Neuronal stem cell (in vitro differentiated cells): ENCODE results near the gene HOMER3.

ENCODE experiments used
- DNase-seq: peaks from one replicate; pipeline ENCODE4 v3.0.0-alpha.2; 2013; ENCODE audit warnings: low spot score
- H2AFZ ChIP-seq: one replicate; pipeline ENCODE4 v1.6.1; 2013; ENCODE audit warnings: mild to moderate bottlenecking, low read length, inconsistent platforms
- H2AK5ac ChIP-seq: 2 replicates; pipeline ENCODE4 v1.6.1; 2013; ENCODE audit warnings: low read depth, mild to moderate bottlenecking, inconsistent platforms, low read length, moderate library complexity, mixed read lengths
- H2BK120ac ChIP-seq: 2 replicates; pipeline ENCODE4 v1.6.1; 2013; ENCODE audit warnings: low read depth, mild to moderate bottlenecking, inconsistent platforms, low read length, moderate library complexity, mixed read lengths
- H2BK12ac ChIP-seq: one replicate; pipeline ENCODE4 v1.6.1; 2013; ENCODE audit warnings: low read length, inconsistent platforms
- H2BK15ac ChIP-seq: 2 replicates; pipeline ENCODE4 v1.6.1; 2013; ENCODE audit warnings: mild to moderate bottlenecking, low read length, inconsistent platforms, mixed read lengths
- H2BK5ac ChIP-seq: one replicate; pipeline ENCODE4 v1.6.1; 2013; ENCODE audit warnings: inconsistent platforms, mild to moderate bottlenecking, low read length, moderate library complexity
- H3K14ac ChIP-seq: one replicate; pipeline ENCODE4 v1.6.1; 2013; ENCODE audit warnings: low read length, inconsistent platforms
- H3K18ac ChIP-seq: 2 replicates; pipeline ENCODE4 v1.6.1; 2013; ENCODE audit warnings: low read length, inconsistent platforms
- H3K23ac ChIP-seq: 2 replicates; pipeline ENCODE4 v1.6.1; 2013; ENCODE audit warnings: low read depth, mild to moderate bottlenecking, mixed read lengths, low read length, inconsistent platforms; ENCODE audit not compliant: poor library complexity
- H3K27ac ChIP-seq: replicated peaks from 3 replicates; pipeline ENCODE4 v1.5.1; 2013; ENCODE audit warnings: low read length, inconsistent platforms
- H3K27me3 ChIP-seq, 3 experiments: 2 replicates each; pipeline ENCODE4 v1.6.1; 2013; ENCODE audit warnings: low read length in 3 of 3, mild to moderate bottlenecking in 2 of 3, inconsistent platforms in 1 of 3, low read depth in 1 of 3, mixed read lengths in 1 of 3, moderate library complexity in 1 of 3; ENCODE audit not compliant: control insufficient read depth in 3 of 3, insufficient read depth in 3 of 3
- H3K36me3 ChIP-seq, 2 donors: replicated peaks in 1 of 2; 2 replicates each; pipeline ENCODE4 v1.6.1; 2013; ENCODE audit warnings: low read length in 2 of 2; ENCODE audit not compliant: control insufficient read depth in 2 of 2, insufficient read depth in 2 of 2
- H3K4ac ChIP-seq: 2 replicates; pipeline ENCODE4 v1.6.1; 2013; ENCODE audit warnings: inconsistent platforms, mild to moderate bottlenecking, low read length, moderate library complexity
- H3K4me1 ChIP-seq, 2 donors: 1 replicate in 1 of 2; 2 replicates in 1 of 2; pipeline ENCODE4 v1.6.1; 2013; ENCODE audit warnings: low read length in 2 of 2, low read depth in 1 of 2; ENCODE audit not compliant: control insufficient read depth in 2 of 2, insufficient read depth in 1 of 2
- H3K4me2 ChIP-seq: one replicate; pipeline ENCODE4 v1.6.1; 2013; ENCODE audit warnings: mild to moderate bottlenecking, low read length, inconsistent platforms; ENCODE audit not compliant: insufficient read depth, poor library complexity, severe bottlenecking
- H3K4me3 ChIP-seq, 2 donors: 2 replicates each; pipeline ENCODE4 v1.5.1; 2013; ENCODE audit warnings: low read length in 2 of 2, mild to moderate bottlenecking in 2 of 2, inconsistent platforms in 1 of 2, moderate library complexity in 1 of 2
- H3K79me1 ChIP-seq: one replicate; pipeline ENCODE4 v1.6.1; 2013; ENCODE audit warnings: low read depth, mild to moderate bottlenecking, inconsistent platforms, low read length, moderate library complexity
- H3K9ac ChIP-seq: one replicate; pipeline ENCODE4 v1.6.1; 2013; ENCODE audit warnings: mild to moderate bottlenecking, low read depth, low read length, inconsistent platforms; ENCODE audit not compliant: poor library complexity
- H3K9me3 ChIP-seq, 2 donors: replicated peaks in 1 of 2; 2 replicates each; pipeline versions ENCODE3 to v1.6.1; 2013; ENCODE audit warnings: low read length in 2 of 2, mild to moderate bottlenecking in 2 of 2, inconsistent platforms in 1 of 2, low read depth in 1 of 2, mixed read lengths in 1 of 2, moderate library complexity in 1 of 2; ENCODE audit not compliant: control insufficient read depth in 2 of 2, insufficient read depth in 1 of 2
- H4K8ac ChIP-seq: one replicate; pipeline ENCODE4 v1.6.1; 2013; ENCODE audit warnings: low read depth, mild to moderate bottlenecking, inconsistent platforms, low read length, moderate library complexity
- H4K91ac ChIP-seq: one replicate; pipeline ENCODE4 v1.6.1; 2013; ENCODE audit warnings: low read length, low read depth, mild to moderate bottlenecking, inconsistent platforms; ENCODE audit not compliant: poor library complexity
- WGBS, 2 donors: extraction: QIAGEN DNeasy Blood & Tissue Kit; methylation state at CpG; one replicate each; pipeline ENCODE4 v1.1.7; 2013; ENCODE audit warnings: missing lambda C conversion rate in 2 of 2, mixed read lengths in 1 of 2; ENCODE audit not compliant: insufficient read length in 2 of 2, insufficient replicate concordance in 1 of 2; ENCODE audit errors: extremely low coverage in 2 of 2; 5-methylcytosine and 5-hydroxymethylcytosine counted together

Gene HOMER3

DNA sequence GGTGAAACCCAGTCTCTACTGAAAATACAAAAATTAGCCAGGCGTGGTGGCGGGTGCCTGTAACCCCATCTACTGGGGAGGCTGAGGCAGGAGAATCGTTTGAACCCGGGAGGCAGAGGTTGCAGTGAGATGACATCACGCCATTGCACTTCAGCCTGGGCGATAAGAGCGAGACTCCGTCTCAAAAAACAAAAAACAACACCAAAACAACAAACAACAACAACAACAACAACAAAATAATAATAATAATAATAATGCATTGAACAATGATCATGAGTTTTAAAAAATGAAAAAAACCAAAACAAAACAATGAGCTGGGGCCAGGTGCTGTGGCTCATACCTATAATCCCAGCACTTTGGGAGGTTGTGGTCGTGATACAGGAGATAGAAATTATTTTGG lies 23.1 kb upstream of the HOMER3 start:
- Histone ChIP-seq H2BK5ac (no peak overlapping the region), H3K36me3 (no peaks in the 10 kb centered on the region), H3K4ac (no peak overlapping the region), H3K9ac (no peak overlapping the region), H3K18ac (no peak overlapping the region), H2BK15ac (no peak overlapping the region), H4K91ac (no peak overlapping the region), H2AFZ (no peak overlapping the region), H4K8ac (no peak overlapping the region), H3K4me1 (peaks cover 0 to 3% of the 10 kb centered on the region in 2 donors), H3K9me3 (peaks cover 3 to 4% of the 10 kb centered on the region in 2 donors), H3K4me3 (no peak overlapping the region), H2AK5ac (no peak overlapping the region), H2BK12ac (no peak overlapping the region), H3K14ac (no peak overlapping the region), H3K4me2 (no peak overlapping the region), H2BK120ac (no peak overlapping the region), H3K27ac (no peak overlapping the region), H3K27me3 (no peaks in the 10 kb centered on the region), H3K23ac (no peak overlapping the region), H3K79me1 (no peaks in the 10 kb centered on the region)
- no CpG with 5 or more reads among the region's 9 CpGs for WGBS, 2 donors
- no peak for DNase-seq

DNA sequence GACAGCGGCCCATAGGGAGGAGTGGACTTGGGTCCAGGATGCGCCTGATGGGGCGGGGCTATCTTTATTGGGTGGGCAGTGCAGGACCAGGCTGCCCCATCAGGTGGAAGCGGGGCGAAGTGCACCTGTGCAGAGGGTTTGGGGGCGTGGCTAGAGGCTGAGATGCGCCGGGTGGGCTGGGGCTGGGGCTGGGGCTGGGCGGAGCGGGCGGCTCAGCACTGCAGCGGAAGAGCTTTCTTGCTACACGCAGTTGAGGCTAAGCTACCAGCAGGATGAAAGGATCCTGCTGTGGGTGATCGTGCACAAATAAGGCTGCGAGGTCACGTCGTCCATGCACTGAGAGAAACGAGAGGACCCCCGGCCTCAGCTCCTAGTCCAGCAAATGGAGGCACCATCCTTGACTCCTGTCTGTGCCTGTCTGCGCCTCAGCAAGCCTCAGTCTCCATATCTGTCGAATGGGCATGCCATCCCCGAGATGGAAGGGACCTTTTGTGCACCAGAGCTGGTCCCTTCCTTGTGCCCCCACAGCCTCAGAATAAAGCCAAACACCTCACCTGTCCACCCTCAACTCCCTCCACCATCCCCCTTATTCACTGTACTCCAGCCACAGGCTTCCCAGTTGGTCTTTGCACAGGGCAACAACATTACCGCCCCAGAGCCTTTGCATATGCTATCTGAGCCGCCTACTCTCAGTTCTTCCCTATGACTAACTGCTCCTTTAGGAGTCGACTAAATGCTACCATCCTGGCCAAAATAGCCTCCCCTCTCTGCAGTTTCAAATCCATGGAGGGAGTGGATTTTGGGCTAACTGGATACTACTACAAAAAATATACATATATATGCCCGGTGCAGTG lies 21.0 kb upstream of the HOMER3 start:
- no peak overlapping the region for H3K23ac ChIP-seq
- no CpG with 5 or more reads among the region's 26 CpGs for WGBS, 2 donors
- no peak overlapping the region for H2AK5ac ChIP-seq
- no peak overlapping the region for H3K27ac ChIP-seq
- H2BK120ac ChIP-seq, result no peak overlapping the region
- peak overlapping the region; percentile 47 for H2AFZ ChIP-seq
- H4K91ac ChIP-seq, result no peak overlapping the region
- no peak overlapping the region for H4K8ac ChIP-seq
- H3K4me3 ChIP-seq, result no peak overlapping the region
- H3K27me3 ChIP-seq, result no peaks in the 10 kb centered on the region
- peak; percentile 29 for DNase-seq
- no peaks in the 10 kb centered on the region for H3K79me1 ChIP-seq
- peaks cover 0 to 3% of the 10 kb centered on the region in 2 donors for H3K4me1 ChIP-seq
- H3K9me3 ChIP-seq, result no peaks in the 10 kb centered on the region
- peak overlapping the region; percentile 34 for H3K4me2 ChIP-seq
- H3K4ac ChIP-seq, result no peak overlapping the region
- H3K36me3 ChIP-seq, result no peaks in the 10 kb centered on the region
- H3K14ac ChIP-seq, result no peak overlapping the region
- H3K9ac ChIP-seq, result no peak overlapping the region
- no peak overlapping the region for H2BK15ac ChIP-seq
- no peak overlapping the region for H2BK12ac ChIP-seq
- no peak overlapping the region for H2BK5ac ChIP-seq
- H3K18ac ChIP-seq, result no peak overlapping the region

DNA sequence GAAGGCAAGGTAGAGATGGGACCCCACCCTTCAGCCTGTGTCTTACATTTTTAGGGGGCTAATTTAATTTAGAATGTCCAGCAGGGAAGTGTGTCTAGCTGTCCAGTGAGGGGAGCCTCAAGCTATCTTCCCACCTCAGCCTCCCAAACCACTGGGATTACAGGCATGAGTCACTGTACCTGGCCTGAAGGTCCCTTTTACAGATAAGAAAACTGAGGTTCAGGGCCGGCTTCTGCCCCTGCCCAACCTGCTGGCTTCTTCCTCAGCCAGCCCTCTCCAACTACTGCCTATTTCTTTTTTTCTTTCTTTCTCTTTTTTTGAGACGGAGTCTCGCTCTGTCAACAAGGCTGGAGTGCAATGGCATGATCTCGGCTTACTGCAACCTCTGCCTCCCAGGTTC lies 19.4 kb upstream of the HOMER3 start:
- WGBS, 2 donors, result no CpG with 5 or more reads among the region's 4 CpGs
- Histone ChIP-seq H3K79me1 (no peaks in the 10 kb centered on the region), H2AFZ (no peak overlapping the region)

DNA sequence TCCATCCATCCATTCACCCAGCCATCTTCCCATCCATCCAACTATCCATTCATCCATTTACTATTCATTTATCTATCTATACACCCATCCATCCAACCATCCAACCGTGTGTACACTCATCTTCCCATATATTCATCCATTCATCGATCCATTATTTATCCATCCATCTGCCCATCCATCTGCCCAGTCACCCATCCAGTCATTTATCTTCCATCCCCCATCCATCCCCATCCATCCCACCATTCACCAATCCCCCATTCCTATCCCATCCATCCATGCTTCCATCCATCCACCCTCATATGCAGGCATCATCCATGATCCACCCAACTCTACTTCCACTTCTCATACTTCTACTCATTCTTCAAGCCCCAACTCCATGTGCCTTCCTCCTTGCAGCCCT lies 14.0 kb upstream of the HOMER3 start:
- H3K4me2 ChIP-seq, result no peak overlapping the region
- no peaks in the 10 kb centered on the region for H3K9me3 ChIP-seq
- H2BK5ac ChIP-seq, result no peak overlapping the region
- no peaks in the 10 kb centered on the region for H3K79me1 ChIP-seq
- H3K9ac ChIP-seq, result no peak overlapping the region
- no peak overlapping the region for H3K27ac ChIP-seq
- H4K91ac ChIP-seq, result no peak overlapping the region
- no peak for DNase-seq
- 100% methylated on average over 2 of the region's 2 CpGs for WGBS, 2 donors
- no peak overlapping the region for H3K23ac ChIP-seq
- no peaks in the 10 kb centered on the region for H3K4me1 ChIP-seq
- H2BK15ac ChIP-seq, result no peak overlapping the region
- H3K27me3 ChIP-seq, result no peaks in the 10 kb centered on the region
- H3K18ac ChIP-seq, result no peak overlapping the region
- peak overlapping the region; percentile 74 for H2AK5ac ChIP-seq
- H2AFZ ChIP-seq, result no peak overlapping the region
- no peak overlapping the region for H4K8ac ChIP-seq
- H3K14ac ChIP-seq, result no peak overlapping the region
- H3K4ac ChIP-seq, result no peak overlapping the region
- H3K4me3 ChIP-seq, result no peak overlapping the region
- no peak overlapping the region for H2BK12ac ChIP-seq
- H3K36me3 ChIP-seq, result no peaks in the 10 kb centered on the region
- no peak overlapping the region for H2BK120ac ChIP-seq

More for the DNA sequence above, 19.4 kb upstream of the HOMER3 start:
- Histone ChIP-seq H3K9me3 (no peaks in the 10 kb centered on the region), H2AK5ac (no peak overlapping the region), H4K91ac (no peak overlapping the region), H4K8ac (no peak overlapping the region), H2BK12ac (no peak overlapping the region), H3K18ac (no peak overlapping the region), H3K4ac (no peak overlapping the region), H3K27me3 (no peaks in the 10 kb centered on the region), H2BK120ac (no peak overlapping the region), H3K14ac (no peak overlapping the region), H2BK5ac (no peak overlapping the region), H3K4me3 (no peak overlapping the region), H2BK15ac (no peak overlapping the region), H3K27ac (no peak overlapping the region), H3K36me3 (no peaks in the 10 kb centered on the region), H3K4me1 (peaks cover 0 to 3% of the 10 kb centered on the region in 2 donors), H3K4me2 (no peak overlapping the region), H3K9ac (no peak overlapping the region), H3K23ac (no peak overlapping the region)
- DNase-seq, result no peak
